HepG2 (cell line): Measurements from ENCODE around the gene NDE1. TPM values are rescaled to one million over a fixed set of nuclear protein-coding genes. Genes with fewer than 3 reads are reported as not detected.

Experiments used
- JUND ChIP-seq: sonication (generic); formaldehyde crosslinking; IDR thresholded peaks from 2 replicates; pipeline ENCODE4 v1.8.0; 2022; ENCODE audit warnings: mild to moderate bottlenecking, missing genetic modification reagents
- NKX3-1 ChIP-seq: sonication (generic); formaldehyde crosslinking; IDR thresholded peaks from 2 replicates; pipeline ENCODE4 v1.5.0; 2020; ENCODE audit warnings: missing genetic modification reagents
- SRSF1 ChIP-seq: fragments of 200-400 bp; formaldehyde crosslinking; optimal IDR thresholded peaks from 2 replicates; pipeline ENCODE3; 2017; ENCODE audit warnings: mild to moderate bottlenecking, low read depth, low read length, moderate library complexity
- ZNF354B ChIP-seq: sonication (generic); formaldehyde crosslinking; IDR thresholded peaks from 2 replicates; pipeline ENCODE4 v1.8.0; 2022; ENCODE audit warnings: mild to moderate bottlenecking, missing genetic modification reagents
- ZNF878 ChIP-seq: sonication (generic); formaldehyde crosslinking; IDR thresholded peaks from 2 replicates; pipeline ENCODE4 v1.8.1; 2023; ENCODE audit warnings: mild to moderate bottlenecking, missing genetic modification reagents, moderate library complexity
- ZSCAN31 ChIP-seq: sonication (generic); formaldehyde crosslinking; IDR thresholded peaks from 2 replicates; pipeline ENCODE4 v1.5.0; 2020; ENCODE audit warnings: low read depth, mild to moderate bottlenecking, missing genetic modification reagents
- polyA plus RNA-seq, 8 experiments: library from polyadenylated mRNA; depleted of rRNA in 3 of 8; stranded (reverse) in 7 of 8; unstranded in 1 of 8; fragments of >200 nt; fragmentation: Illumina TruSeq in 4 of 8; extraction: Trizol in 4 of 8; gene quantifications; 2 replicates each; pipeline versions ENCODE4 v1.2.1 to v1.2.3, GENCODE V29; 2011 to 2016; ENCODE audit warnings: low read depth in 4 of 8, missing spikeins in 1 of 8, mixed read lengths in 1 of 8; ENCODE audit not compliant: insufficient read depth in 1 of 8
- total RNA-seq, 5 experiments: library from RNA; depleted of rRNA; stranded (reverse); fragments of >200 nt; fragmentation: Illumina TruSeq; extraction: Trizol; gene quantifications; 2 replicates each; pipeline ENCODE4 v1.2.3, GENCODE V29; 2016; ENCODE audit warnings: low read depth in 1 of 5
- TF ChIP-seq, protein P1 (sequence below): sonication (generic); formaldehyde crosslinking; IDR thresholded peaks from 2 replicates; pipeline ENCODE4 v1.4.0; 2020; ENCODE audit warnings: mild to moderate bottlenecking, missing genetic modification reagents
- TF ChIP-seq, protein P2 (sequence below): sonication (generic); formaldehyde crosslinking; IDR thresholded peaks from 2 replicates; pipeline ENCODE4 v1.9.0; 2021; ENCODE audit warnings: missing genetic modification reagents, borderline replicate concordance
- TF ChIP-seq, protein P3 (sequence below): sonication (generic); formaldehyde crosslinking; IDR thresholded peaks from 2 replicates; pipeline ENCODE4 v1.9.0; 2021; ENCODE audit warnings: mild to moderate bottlenecking, missing genetic modification reagents
- TF ChIP-seq, protein P4 (sequence below): sonication (generic); formaldehyde crosslinking; IDR thresholded peaks from 2 replicates; pipeline ENCODE4 v1.4.0; 2020; ENCODE audit warnings: missing genetic modification reagents

The NDE1 gene
- total and polyA plus RNA-seq, 2 of the 13 experiments (the other 11 are each of a cell fraction or from before 2014, with no cell fraction given): 40.9 to 72.5 TPM

DNA sequence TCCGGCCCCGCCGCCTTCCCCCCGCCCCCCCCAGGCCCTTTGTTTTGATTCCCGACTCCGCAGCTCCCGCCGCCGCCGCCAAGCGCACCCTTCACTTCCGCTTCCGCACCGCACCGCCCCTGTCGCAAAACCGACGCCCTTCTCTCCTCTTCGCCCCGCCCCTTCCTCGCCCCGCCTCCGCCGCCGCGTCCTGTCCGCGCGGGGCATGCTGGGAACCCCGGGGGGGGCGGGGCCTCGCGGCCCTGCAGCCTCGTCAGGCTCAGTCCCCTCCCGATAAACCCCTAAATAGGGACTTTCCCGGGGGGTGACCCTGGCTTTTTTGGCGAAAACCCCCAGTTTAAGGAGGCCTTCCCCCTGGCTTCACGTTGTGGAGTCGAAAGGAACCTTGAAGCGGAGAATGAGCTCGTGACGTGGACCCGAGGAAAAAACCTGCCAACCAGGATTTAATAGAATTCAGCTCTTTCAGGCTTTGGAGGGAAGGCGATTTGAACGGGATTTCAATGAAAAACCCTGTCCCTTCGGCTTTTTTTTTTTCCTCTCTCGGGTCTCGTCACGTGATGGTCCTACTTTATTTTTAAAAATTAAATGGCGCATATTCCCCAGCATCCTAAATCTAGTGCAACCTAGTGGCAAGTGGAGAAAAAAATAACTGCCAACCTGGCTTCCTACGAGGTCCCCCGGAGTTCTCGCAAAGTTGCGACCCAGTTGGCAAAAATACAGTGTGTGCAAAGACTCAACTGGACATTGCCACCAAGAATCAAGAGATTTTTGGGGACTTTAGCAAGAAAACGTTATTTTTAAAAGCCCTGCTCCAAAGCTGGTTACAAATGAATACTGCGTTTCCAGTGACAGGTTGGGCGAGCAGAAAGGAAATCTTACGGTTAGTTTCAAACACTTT, 6.7 kb upstream of the NDE1 start, which contains the start of gene MARF1 (continued):
- TF ChIP-seq, protein P1, sequence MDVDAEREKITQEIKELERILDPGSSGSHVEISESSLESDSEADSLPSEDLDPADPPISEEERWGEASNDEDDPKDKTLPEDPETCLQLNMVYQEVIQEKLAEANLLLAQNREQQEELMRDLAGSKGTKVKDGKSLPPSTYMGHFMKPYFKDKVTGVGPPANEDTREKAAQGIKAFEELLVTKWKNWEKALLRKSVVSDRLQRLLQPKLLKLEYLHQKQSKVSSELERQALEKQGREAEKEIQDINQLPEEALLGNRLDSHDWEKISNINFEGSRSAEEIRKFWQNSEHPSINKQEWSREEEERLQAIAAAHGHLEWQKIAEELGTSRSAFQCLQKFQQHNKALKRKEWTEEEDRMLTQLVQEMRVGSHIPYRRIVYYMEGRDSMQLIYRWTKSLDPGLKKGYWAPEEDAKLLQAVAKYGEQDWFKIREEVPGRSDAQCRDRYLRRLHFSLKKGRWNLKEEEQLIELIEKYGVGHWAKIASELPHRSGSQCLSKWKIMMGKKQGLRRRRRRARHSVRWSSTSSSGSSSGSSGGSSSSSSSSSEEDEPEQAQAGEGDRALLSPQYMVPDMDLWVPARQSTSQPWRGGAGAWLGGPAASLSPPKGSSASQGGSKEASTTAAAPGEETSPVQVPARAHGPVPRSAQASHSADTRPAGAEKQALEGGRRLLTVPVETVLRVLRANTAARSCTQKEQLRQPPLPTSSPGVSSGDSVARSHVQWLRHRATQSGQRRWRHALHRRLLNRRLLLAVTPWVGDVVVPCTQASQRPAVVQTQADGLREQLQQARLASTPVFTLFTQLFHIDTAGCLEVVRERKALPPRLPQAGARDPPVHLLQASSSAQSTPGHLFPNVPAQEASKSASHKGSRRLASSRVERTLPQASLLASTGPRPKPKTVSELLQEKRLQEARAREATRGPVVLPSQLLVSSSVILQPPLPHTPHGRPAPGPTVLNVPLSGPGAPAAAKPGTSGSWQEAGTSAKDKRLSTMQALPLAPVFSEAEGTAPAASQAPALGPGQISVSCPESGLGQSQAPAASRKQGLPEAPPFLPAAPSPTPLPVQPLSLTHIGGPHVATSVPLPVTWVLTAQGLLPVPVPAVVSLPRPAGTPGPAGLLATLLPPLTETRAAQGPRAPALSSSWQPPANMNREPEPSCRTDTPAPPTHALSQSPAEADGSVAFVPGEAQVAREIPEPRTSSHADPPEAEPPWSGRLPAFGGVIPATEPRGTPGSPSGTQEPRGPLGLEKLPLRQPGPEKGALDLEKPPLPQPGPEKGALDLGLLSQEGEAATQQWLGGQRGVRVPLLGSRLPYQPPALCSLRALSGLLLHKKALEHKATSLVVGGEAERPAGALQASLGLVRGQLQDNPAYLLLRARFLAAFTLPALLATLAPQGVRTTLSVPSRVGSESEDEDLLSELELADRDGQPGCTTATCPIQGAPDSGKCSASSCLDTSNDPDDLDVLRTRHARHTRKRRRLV (CRISPR knock-in tag): no peak
- TF ChIP-seq SRSF1 (peak; percentile 21), JUND (CRISPR knock-in tag) (no peak), ZSCAN31 (CRISPR knock-in tag) (no peak), NKX3-1 (CRISPR knock-in tag) (no peak; the same call in 1 of the 2 replicates), ZNF878 (peak; percentile 73), ZNF354B (peak; percentile 36; the same call in 1 of the 2 replicates)
- TF ChIP-seq, protein P2, sequence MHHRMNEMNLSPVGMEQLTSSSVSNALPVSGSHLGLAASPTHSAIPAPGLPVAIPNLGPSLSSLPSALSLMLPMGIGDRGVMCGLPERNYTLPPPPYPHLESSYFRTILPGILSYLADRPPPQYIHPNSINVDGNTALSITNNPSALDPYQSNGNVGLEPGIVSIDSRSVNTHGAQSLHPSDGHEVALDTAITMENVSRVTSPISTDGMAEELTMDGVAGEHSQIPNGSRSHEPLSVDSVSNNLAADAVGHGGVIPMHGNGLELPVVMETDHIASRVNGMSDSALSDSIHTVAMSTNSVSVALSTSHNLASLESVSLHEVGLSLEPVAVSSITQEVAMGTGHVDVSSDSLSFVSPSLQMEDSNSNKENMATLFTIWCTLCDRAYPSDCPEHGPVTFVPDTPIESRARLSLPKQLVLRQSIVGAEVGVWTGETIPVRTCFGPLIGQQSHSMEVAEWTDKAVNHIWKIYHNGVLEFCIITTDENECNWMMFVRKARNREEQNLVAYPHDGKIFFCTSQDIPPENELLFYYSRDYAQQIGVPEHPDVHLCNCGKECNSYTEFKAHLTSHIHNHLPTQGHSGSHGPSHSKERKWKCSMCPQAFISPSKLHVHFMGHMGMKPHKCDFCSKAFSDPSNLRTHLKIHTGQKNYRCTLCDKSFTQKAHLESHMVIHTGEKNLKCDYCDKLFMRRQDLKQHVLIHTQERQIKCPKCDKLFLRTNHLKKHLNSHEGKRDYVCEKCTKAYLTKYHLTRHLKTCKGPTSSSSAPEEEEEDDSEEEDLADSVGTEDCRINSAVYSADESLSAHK: peak; percentile 62; the same call in 1 of the 2 replicates
- TF ChIP-seq, protein P3, sequence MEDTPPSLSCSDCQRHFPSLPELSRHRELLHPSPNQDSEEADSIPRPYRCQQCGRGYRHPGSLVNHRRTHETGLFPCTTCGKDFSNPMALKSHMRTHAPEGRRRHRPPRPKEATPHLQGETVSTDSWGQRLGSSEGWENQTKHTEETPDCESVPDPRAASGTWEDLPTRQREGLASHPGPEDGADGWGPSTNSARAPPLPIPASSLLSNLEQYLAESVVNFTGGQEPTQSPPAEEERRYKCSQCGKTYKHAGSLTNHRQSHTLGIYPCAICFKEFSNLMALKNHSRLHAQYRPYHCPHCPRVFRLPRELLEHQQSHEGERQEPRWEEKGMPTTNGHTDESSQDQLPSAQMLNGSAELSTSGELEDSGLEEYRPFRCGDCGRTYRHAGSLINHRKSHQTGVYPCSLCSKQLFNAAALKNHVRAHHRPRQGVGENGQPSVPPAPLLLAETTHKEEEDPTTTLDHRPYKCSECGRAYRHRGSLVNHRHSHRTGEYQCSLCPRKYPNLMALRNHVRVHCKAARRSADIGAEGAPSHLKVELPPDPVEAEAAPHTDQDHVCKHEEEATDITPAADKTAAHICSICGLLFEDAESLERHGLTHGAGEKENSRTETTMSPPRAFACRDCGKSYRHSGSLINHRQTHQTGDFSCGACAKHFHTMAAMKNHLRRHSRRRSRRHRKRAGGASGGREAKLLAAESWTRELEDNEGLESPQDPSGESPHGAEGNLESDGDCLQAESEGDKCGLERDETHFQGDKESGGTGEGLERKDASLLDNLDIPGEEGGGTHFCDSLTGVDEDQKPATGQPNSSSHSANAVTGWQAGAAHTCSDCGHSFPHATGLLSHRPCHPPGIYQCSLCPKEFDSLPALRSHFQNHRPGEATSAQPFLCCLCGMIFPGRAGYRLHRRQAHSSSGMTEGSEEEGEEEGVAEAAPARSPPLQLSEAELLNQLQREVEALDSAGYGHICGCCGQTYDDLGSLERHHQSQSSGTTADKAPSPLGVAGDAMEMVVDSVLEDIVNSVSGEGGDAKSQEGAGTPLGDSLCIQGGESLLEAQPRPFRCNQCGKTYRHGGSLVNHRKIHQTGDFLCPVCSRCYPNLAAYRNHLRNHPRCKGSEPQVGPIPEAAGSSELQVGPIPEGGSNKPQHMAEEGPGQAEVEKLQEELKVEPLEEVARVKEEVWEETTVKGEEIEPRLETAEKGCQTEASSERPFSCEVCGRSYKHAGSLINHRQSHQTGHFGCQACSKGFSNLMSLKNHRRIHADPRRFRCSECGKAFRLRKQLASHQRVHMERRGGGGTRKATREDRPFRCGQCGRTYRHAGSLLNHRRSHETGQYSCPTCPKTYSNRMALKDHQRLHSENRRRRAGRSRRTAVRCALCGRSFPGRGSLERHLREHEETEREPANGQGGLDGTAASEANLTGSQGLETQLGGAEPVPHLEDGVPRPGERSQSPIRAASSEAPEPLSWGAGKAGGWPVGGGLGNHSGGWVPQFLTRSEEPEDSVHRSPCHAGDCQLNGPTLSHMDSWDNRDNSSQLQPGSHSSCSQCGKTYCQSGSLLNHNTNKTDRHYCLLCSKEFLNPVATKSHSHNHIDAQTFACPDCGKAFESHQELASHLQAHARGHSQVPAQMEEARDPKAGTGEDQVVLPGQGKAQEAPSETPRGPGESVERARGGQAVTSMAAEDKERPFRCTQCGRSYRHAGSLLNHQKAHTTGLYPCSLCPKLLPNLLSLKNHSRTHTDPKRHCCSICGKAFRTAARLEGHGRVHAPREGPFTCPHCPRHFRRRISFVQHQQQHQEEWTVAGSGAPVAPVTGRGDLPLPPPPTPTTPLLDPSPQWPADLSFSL (CRISPR knock-in tag): 0 out of 2 replicates have a peak, but pooled peaks have one; percentile 20
- TF ChIP-seq, protein P4, sequence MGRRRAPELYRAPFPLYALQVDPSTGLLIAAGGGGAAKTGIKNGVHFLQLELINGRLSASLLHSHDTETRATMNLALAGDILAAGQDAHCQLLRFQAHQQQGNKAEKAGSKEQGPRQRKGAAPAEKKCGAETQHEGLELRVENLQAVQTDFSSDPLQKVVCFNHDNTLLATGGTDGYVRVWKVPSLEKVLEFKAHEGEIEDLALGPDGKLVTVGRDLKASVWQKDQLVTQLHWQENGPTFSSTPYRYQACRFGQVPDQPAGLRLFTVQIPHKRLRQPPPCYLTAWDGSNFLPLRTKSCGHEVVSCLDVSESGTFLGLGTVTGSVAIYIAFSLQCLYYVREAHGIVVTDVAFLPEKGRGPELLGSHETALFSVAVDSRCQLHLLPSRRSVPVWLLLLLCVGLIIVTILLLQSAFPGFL (CRISPR knock-in tag): no peak
